SK-N-MC (cell line): ENCODE results near the gene DOCK9.

ENCODE experiments used
- EZH2 ChIP-seq: fragments of 200-600 bp; sonication (generic); IDR thresholded peaks from one replicate; pipeline ENCODE4 v1.6.1; 2017; ENCODE audit warnings: antibody characterized with exemption
- POLR2AphosphoS5 ChIP-seq: IDR thresholded peaks from 2 replicates; pipeline ENCODE4 v1.6.1; 2012; ENCODE audit warnings: mild to moderate bottlenecking, low read depth, low read length, borderline replicate concordance

- TF ChIP-seq POLR2AphosphoS5, result no peak
- TF ChIP-seq EZH2, result no peak
These were observed 58.3 kb downstream of the DOCK9 start for GRCh38 chr13:98919566-98919965.
